ENCODE measurements around the gene UBE2I.

Gene UBE2I

GRCh38 chr16:1308977-1309885 is at the start of gene UBE2I:
UBE2I (plus strand) TSS chr16:1309636; CDS start chr16:1314031, 4,395 bp downstream.
- peaks cover 26% of the 10 kb centered on the region for H3K36me3 ChIP-seq (replicated peaks; ENCODE audit: low read depth, low read length)
- H3K4me2 ChIP-seq (ENCODE audit: low read length): peak within 1 kb of the TSS; percentile 98
- H4K20me1 ChIP-seq (ENCODE audit: insufficient read depth, low read length): peaks cover 43% of the 10 kb centered on the region
- H3K9ac ChIP-seq (ENCODE audit: low read length): peak within 1 kb of the TSS; percentile 96
- peak within 1 kb of the TSS; percentile 84 for H3K27ac ChIP-seq (ENCODE audit: low read length)
- peaks cover 19% of the 10 kb centered on the region for H3K4me1 ChIP-seq (ENCODE audit: low read length)
- peak within 1 kb of the TSS; percentile 91; the same call in 1 of the 2 replicates for H2AFZ ChIP-seq (ENCODE audit: low read depth, low read length)
- TF ChIP-seq, protein P1, sequence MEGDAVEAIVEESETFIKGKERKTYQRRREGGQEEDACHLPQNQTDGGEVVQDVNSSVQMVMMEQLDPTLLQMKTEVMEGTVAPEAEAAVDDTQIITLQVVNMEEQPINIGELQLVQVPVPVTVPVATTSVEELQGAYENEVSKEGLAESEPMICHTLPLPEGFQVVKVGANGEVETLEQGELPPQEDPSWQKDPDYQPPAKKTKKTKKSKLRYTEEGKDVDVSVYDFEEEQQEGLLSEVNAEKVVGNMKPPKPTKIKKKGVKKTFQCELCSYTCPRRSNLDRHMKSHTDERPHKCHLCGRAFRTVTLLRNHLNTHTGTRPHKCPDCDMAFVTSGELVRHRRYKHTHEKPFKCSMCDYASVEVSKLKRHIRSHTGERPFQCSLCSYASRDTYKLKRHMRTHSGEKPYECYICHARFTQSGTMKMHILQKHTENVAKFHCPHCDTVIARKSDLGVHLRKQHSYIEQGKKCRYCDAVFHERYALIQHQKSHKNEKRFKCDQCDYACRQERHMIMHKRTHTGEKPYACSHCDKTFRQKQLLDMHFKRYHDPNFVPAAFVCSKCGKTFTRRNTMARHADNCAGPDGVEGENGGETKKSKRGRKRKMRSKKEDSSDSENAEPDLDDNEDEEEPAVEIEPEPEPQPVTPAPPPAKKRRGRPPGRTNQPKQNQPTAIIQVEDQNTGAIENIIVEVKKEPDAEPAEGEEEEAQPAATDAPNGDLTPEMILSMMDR (IDR thresholded peaks at IDR 0.05; ENCODE audit: low read depth, low read length): no peak
- TF ChIP-seq EZH2phosphoT487 (IDR thresholded peaks at IDR 0.05; ENCODE audit: low read depth): no peak
- H3K27me3 ChIP-seq (ENCODE audit: low read depth, low read length): no peaks in the 10 kb centered on the region
- no peaks in the 10 kb centered on the region for H3K9me3 ChIP-seq (ENCODE audit: insufficient read depth, low read length)
- peak within 1 kb of the TSS; percentile 91 for H3K4me3 ChIP-seq (ENCODE audit: low read length)
- peaks cover 50% of the 10 kb centered on the region for H3K79me2 ChIP-seq (ENCODE audit: low read length)

DNA sequence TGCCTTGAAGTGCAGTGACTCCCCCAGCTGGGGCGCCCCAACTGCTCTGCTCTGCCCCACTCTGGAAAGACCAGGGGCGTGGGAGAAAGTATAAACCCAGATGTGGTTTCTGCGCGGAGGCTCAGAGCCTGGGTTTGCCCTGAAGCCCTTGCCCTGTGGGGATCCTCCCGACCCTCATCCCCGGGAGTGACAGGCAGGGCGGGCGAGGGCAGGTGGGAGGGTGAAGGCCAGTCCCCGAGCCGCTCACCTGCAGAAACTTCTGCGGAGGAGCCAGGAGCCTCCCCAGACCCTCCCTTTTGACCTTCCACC is 49.7 kb upstream of the UBE2I start:
- H3K9ac ChIP-seq (ENCODE audit: low read length): no peak overlapping the region
- H3K4me3 ChIP-seq (ENCODE audit: low read length): no peak overlapping the region
- no peak overlapping the region for H3K27ac ChIP-seq (ENCODE audit: low read length)
- no peaks in the 10 kb centered on the region for H4K20me1 ChIP-seq (ENCODE audit: insufficient read depth, low read length)
- H3K4me1 ChIP-seq (ENCODE audit: low read length): no peaks in the 10 kb centered on the region
- no peaks in the 10 kb centered on the region for H3K27me3 ChIP-seq (ENCODE audit: low read depth, low read length)
- no peaks in the 10 kb centered on the region for H3K79me2 ChIP-seq (ENCODE audit: low read length)
- no peak overlapping the region for H2AFZ ChIP-seq (ENCODE audit: low read depth, low read length)
- H3K4me2 ChIP-seq (ENCODE audit: low read length): no peak overlapping the region
- no peaks in the 10 kb centered on the region for H3K36me3 ChIP-seq (replicated peaks; ENCODE audit: low read depth, low read length)
- no peak for TF ChIP-seq EZH2phosphoT487 (IDR thresholded peaks at IDR 0.05; ENCODE audit: low read depth)
- TF ChIP-seq, protein P1 (IDR thresholded peaks at IDR 0.05; ENCODE audit: low read depth, low read length): no peak
- H3K9me3 ChIP-seq (ENCODE audit: insufficient read depth, low read length): no peaks in the 10 kb centered on the region

DNA sequence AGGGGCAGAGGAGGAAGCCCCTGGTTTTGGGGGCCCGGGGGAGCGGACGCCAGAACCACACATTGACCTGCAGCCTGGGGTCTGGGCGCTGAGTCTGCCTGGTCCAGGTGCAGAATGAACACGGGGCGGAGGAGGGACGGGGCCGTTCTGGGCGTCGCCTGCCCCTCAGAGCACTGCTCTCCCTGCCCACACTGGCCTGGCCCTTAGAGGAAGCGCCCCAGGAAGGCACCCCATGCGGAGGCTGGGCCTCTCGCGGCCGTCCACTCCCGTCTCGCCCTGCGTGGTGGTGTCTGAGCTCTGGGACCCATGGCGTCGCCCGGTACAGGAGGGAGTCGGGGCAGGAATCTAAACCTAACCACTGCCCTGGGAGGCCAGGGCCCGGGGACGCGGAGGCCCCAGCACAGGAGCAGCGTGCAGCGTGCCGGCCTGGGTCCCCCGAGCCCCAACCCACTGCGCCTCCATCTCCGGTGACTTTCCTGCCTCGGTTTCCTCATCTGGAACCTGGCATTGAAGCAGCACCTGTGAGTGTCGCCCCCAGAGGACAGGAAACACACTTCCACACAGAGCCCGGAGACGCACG is 49.2 kb upstream of the UBE2I start:
- Histone ChIP-seq H3K79me2 (ENCODE audit: low read length) (no peaks in the 10 kb centered on the region), H3K27me3 (ENCODE audit: low read depth, low read length) (no peaks in the 10 kb centered on the region), H3K4me2 (ENCODE audit: low read length) (no peak overlapping the region), H3K9me3 (ENCODE audit: insufficient read depth, low read length) (no peaks in the 10 kb centered on the region), H4K20me1 (ENCODE audit: insufficient read depth, low read length) (no peaks in the 10 kb centered on the region), H2AFZ (ENCODE audit: low read depth, low read length) (no peak overlapping the region), H3K4me3 (ENCODE audit: low read length) (no peak overlapping the region), H3K27ac (ENCODE audit: low read length) (no peak overlapping the region), H3K36me3 (replicated peaks; ENCODE audit: low read depth, low read length) (no peaks in the 10 kb centered on the region), H3K4me1 (ENCODE audit: low read length) (no peaks in the 10 kb centered on the region), H3K9ac (ENCODE audit: low read length) (no peak overlapping the region)
- TF ChIP-seq EZH2phosphoT487 (IDR thresholded peaks at IDR 0.05; ENCODE audit: low read depth): no peak
- TF ChIP-seq, protein P1 (IDR thresholded peaks at IDR 0.05; ENCODE audit: low read depth, low read length): no peak

DNA sequence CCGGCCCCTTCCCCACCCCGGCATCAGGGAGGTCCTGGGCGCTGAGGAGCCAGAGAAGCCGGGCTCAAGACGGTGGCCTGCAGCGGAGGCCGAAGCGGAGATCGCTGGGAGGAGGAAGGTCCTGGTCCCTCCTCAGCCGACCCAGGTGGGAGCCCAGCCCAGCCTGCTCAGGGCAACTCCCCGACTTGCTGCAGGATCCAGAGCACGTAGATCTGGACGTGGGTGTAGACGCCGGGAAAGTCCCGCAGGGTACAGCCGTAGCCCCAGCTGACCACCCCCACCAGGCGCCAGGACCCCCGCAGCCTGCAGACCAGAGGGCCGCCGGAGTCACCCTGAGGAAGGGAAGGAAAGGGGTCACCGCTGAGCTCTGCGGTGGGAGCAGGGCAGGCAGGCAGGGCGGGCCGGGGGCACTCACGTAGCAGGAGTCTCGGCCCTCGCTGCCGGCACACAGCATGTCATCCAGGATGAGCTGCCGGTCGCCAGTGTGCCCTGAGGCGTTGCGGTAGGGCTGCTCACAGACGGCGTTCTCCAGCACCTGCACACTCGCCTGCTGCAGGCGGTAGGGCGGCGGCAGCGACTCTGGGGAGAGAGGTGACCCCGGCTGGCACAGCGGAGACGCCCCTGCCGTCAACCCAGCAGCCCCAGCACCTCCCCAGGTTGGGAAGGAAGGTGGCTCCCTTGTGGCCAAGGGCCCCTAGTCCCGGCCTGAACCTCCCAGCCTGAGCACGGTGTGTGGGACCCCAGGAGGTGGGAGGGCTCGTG is 48.1 kb upstream of the UBE2I start:
- Histone ChIP-seq H3K27ac (ENCODE audit: low read length) (no peak overlapping the region), H3K9ac (ENCODE audit: low read length) (no peak overlapping the region), H3K27me3 (ENCODE audit: low read depth, low read length) (no peaks in the 10 kb centered on the region), H3K4me3 (ENCODE audit: low read length) (no peak overlapping the region), H3K4me1 (ENCODE audit: low read length) (no peaks in the 10 kb centered on the region), H4K20me1 (ENCODE audit: insufficient read depth, low read length) (no peaks in the 10 kb centered on the region), H3K36me3 (replicated peaks; ENCODE audit: low read depth, low read length) (no peaks in the 10 kb centered on the region), H3K9me3 (ENCODE audit: insufficient read depth, low read length) (no peaks in the 10 kb centered on the region), H3K79me2 (ENCODE audit: low read length) (no peaks in the 10 kb centered on the region), H2AFZ (ENCODE audit: low read depth, low read length) (no peak overlapping the region), H3K4me2 (ENCODE audit: low read length) (no peak overlapping the region)
- TF ChIP-seq, protein P1 (IDR thresholded peaks at IDR 0.05; ENCODE audit: low read depth, low read length): no peak
- TF ChIP-seq EZH2phosphoT487 (IDR thresholded peaks at IDR 0.05; ENCODE audit: low read depth): no peak
